HG03460 (cell line): ENCODE results near the gene CCNJL.
A peak's percentile ranks its signal among the peaks of the same experiment; 100 is the strongest.

Experiments
- ATAC-seq: cut with Tn5 transposase; IDR thresholded peaks from one replicate; pipeline ENCODE4 v1.9.1; 2021; ENCODE audit not compliant: unreplicated experiment

The CCNJL gene

DNA sequence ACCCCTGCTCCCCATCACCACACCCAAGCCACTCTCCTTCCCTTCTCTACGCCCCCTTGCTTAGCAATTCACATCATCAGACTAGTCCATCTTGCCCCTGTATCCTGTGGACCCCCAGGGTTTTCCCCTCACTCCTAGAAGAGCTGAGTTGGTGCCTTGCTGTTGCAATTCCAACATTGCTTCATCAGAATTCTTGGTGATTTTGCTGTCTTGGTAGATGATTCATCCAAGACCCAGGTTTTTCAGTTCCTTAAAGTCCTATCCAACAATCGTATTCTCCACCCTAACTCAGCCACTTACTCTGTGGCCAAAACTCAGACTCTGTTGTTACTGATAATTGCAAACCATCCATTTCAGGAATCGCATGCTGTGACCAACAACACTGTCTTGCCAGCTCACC lies 21.4 kb upstream of the CCNJL start:
- ATAC-seq = no peak

DNA sequence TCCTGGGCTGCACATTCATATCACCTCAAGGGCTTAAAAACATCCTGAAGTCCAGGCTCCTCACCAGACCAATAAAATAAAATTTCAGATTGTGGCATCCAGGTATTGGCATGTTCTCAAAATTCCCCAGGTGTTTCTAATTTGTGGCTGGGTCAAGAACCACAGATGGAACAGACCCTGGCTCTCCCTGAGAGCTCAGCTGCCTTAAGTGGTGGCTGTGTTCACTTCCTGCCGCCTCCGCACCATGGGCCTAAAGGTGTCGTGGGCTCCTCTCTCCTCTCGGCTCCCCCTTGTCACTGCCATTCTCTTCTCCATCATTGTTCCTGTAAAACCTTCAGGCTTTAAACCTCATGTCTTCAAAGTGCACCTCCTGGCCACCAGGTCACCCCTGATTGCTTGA lies 17.8 kb upstream of the CCNJL start:
- ATAC-seq = no peak

DNA sequence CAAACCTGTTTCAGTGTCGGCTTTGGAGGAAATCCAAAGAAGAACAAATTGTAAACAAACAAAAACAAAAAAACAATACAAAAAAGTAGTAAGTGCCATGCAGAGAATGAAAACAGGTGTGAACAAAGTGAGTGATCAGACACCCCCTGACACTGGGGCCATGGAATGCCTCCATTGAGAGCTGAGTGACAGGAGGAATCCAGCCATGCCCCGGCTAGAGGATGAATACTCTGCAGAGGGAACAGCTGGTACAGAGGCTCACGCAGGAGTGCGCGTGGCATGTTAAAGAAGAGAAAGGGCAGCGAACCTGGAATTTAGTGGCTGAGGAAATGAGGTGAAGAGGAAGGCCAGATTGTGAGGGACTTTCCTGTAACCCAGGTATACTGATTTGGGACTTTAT lies 15.5 kb upstream of the CCNJL start:
- ATAC-seq = no peak

- ATAC-seq = no peak
Measured at GRCh38 chr5:160326981-160327380, 14.6 kb upstream of the CCNJL start.

- no peak for ATAC-seq
Measured at GRCh38 chr5:160325716-160326115, 13.4 kb upstream of the CCNJL start.

DNA sequence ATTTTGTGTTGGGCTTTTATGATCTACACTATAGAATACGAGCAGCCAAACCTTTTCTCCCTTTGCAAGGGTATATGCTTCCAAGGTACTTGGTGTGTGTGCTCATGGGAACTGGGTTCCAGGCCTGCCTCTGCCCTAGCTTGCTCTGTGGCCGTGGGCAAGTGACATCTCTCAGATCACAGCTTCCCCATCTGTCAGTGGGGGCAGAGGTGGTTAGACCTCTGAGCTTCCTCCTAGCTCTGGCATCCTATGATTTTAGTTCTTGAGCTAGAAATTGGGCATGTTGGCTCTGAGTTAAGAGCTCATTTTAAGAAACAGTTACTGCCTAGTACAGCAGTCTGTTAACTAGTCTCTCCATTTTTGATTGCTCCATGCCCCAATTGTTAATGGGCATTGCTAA lies 12.5 kb upstream of the CCNJL start:
- no peak for ATAC-seq

DNA sequence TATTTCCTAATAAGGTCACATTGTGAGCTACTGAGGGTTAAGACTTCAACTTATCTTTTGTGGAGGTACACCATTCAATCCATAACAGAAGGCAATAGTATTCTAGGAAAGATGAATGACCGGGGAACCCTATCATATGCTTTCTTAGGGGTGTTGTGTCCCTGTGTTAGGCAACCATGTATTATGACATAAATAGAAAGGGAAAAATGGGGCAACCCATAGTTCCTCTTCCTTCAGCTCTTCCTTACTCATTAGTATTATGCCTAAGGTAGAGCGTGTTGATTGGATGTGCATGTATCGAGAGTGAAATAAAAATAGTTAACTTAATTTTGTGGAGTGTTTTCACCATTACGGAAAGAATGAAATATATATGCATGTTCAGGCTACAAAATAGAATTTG lies 6.0 kb upstream of the CCNJL start:
- ATAC-seq = no peak

- ATAC-seq = no peak
Measured at GRCh38 chr5:160317434-160317833, 5.1 kb upstream of the CCNJL start.

GRCh38 chr5:160315968-160316367 lies 3.6 kb upstream of the CCNJL start:
- no peak for ATAC-seq

DNA sequence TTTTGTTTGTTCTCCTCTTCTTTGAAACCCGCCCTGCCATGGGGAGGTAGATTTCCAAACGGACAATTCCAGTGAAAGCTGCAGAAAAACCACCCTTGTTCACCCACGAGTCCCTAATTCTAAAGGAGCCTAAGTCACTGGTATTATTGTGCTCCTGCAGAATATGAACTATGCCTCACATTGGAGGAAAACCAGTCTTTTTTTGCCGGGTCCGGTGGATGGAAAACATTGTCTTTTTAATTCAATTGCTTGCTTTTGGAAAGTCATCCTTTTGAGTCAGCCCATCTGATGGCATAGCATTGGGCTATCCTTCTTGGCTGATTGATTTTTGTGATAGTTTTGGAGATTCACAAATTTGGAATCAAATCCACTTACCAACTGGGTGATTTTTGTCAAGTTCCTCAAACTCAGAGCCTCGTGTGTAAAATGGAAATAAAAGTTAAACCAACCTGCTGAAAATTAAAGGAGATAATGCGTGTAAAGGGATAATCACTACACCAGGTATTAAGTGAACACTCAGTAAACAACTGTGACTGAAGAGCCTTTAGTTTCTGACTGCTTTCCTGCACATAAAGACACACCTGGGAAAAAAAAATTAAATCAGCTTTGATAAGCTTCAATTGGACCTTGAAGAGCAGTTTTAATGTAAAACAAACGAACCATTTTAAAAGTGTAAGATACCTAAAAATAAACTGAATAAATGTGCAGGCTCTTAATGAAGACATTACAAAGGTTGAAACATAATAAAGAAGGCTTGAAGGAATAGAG lies 780 bp upstream of the CCNJL start:
- ATAC-seq = no peak

- ATAC-seq = peak; percentile 4
Measured at GRCh38 chr5:160311491-160312133, 752 bp downstream of the CCNJL start.

DNA sequence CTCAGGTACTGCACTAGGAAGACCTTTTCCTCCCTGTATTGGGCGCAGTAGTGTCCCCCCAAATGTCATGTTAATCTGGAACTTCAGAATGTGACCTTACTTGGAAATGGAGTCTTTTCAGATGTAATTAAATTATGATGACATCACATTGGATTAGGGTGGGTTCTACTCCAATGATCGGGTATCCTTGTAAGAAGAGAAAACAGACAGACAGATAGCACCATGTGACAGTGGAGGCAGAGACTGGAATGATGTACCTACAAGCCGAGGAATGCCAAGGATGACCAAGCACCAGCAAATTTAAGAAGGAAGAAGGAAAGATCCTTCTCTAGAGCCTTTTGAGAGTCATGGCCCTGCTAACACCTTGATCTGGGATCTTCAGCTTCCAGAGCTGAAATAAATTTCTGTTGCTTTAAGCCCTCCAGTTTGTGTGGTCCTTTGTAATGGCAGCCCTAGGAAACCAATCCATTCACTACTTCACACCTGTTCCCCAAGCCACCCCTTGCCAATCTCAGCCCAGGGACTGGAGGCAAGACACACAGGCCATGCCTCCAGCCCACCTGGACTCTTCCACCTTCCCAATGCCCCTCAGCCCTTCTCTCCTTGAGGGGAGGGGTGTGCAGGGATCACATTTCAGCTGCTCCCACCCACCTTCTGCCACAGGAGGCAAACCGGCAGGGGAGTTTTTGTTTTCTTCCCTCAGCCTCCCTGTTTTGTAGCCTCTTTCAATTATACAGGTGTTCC lies 1.6 kb downstream of the CCNJL start:
- no peak for ATAC-seq

DNA sequence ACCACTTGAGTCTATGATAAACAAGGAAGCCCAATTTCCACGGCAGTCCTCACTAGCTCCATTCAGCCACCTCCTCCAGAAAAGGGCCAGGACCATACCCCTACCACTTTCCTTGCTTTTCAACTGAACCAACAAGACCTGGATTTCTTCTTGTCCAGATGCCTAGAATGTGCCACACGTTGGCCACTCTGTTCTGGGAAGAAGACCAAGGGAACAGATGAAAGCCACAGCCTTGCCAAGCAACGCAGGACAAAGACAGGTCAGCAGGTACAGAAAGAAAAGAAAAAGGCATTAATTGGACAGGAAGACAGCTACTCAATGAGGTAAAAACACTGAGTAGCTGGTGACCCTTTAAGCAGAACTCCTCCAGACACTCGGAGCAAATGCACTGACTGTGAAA lies 2.2 kb downstream of the CCNJL start:
- ATAC-seq = no peak

DNA sequence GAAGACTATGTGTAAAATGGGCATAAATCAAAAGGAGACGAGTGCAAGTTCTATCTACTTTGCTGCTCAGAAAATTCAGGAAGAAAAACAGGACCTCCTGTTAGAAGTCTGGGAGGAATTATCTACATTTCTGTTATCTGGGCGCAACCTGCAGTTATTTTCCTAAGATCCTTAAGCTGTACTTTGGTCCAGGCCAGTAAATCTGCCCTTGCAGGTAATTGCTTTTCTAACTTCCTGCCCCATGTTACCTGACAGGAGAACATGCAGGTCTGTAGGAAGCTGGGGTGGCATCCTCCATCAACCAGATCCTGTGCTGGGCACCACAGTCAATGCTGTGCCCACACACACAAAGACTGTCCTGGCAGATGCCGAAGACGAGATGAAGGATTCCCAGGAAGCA lies 5.7 kb downstream of the CCNJL start:
- ATAC-seq = no peak

DNA sequence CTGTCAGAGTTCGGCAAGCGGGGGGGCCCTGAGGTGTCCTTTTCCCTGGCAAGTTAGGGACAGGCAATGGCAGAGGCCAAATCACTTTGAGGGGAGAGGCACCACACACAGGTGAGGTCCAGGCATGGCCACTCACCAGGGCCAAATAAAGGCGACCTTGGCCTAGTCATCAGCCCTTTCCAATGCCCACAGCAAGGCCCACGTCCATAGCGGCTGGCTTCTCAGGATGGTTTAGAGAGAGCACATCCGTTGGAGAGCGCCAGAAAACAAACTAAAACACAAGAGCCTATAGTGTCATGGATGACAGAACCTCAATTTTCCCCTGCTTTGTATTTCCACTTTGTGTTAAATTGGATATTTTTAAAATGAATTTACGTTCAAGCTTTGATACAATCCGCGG lies 7.0 kb downstream of the CCNJL start:
- ATAC-seq = no peak

DNA sequence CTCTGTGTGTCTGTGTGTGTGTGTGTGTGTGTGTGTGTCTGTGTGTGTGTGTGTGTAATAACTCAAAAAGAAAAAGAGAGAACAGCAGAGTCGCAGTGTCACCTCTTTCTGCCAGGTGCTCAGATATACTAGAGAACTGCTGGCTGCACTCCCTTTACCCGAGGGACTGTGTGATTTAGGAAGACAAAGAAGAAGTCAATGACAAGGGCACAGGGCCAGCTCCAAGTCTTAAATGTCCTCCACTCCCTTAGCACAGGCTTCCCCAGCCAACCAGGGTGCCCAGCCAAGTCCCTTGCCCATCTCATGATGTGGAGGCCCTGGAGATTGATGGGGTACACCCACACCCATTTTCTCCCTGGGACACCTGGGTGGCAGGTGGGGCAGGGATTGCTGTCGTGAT lies 8.7 kb downstream of the CCNJL start:
- no peak for ATAC-seq

GRCh38 chr5:160298189-160298588 lies 14.2 kb downstream of the CCNJL start:
- no peak for ATAC-seq

- ATAC-seq = no peak
Measured at GRCh38 chr5:160297776-160298175, 14.6 kb downstream of the CCNJL start.

DNA sequence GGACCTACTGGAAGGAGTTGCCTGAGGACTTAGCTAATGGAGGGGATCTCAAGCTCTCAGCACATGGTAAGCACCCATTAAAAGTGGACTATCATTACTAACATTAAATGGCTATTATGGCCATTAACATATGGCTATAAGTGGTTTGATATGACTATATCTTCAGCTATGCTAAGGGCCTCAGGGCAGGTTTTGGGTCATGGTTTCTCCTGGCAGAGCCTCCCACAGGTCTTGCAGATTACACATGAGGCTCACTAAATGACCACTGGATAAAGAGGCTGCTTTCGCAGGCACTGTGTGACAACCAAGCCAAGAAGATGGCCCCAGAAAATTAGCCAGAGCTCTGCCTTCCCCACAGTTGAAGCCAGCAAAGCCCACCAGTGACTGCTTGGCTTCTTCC lies 15.4 kb downstream of the CCNJL start:
- no peak for ATAC-seq

DNA sequence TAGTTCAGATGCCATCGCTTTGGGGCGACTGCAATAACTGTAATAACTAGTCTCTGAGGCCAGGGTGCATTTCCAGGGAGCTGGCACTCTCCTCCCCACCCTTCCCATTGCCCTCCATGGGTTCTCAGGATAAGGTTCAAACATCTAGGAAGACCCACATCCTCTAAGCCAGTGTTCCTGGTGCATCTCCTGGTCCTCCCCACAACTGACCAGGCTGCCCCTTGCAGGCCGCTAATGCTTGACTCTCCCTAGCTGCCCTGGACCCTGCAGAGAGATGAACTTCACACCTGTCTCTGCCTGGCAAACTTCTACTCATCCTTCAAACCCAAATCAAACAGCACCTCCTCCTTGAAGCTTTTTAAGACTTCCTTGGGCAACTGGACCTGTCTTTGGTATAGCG lies 15.9 kb downstream of the CCNJL start:
- ATAC-seq = no peak

DNA sequence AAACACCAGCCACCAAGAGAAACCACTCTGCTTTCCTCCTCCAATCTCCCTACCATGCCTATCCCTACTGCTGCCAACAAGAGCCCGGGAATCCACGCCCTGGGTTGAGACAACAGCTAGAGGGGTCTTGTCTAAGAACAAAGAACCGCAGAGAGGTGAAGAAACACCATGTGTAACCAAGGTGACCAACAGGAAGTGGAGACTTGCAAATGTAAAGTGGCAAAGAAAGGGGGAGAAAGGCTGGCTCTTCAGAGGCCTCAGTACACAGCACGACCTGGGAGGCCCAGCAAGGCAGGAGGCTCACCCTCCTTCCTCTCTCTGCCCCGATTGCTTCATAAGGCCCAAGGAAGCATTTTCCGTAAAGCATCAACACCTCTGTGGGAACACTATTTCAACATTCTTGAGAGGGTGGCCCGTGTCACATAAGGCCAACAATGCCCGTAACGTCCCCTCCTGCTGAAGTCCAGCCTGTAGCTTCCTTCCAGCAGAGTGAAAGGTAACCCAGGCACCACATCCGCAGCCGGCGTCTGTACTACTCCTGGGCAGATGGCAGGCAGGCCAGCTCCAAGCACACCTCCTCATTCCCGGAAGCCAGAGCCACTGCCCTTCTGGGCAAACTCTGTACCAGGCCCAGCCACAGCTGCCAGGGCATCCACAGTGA lies 18.3 kb downstream of the CCNJL start:
- ATAC-seq = no peak

- no peak for ATAC-seq
Measured at GRCh38 chr5:160293386-160293785, 19.0 kb downstream of the CCNJL start.
